HepG2 (cell line): ENCODE data around the gene PLA2R1.

ENCODE experiments used
- ZNF160 ChIP-seq: sonication (generic); formaldehyde crosslinking; IDR thresholded peaks from 2 replicates; pipeline ENCODE4 v1.8.0; 2022; ENCODE audit warnings: mild to moderate bottlenecking, inconsistent platforms, missing genetic modification reagents
- ZNF234 ChIP-seq: sonication (generic); formaldehyde crosslinking; conservative IDR thresholded peaks from 2 replicates; pipeline ENCODE4 v1.5.1; 2020; ENCODE audit warnings: mild to moderate bottlenecking, missing genetic modification reagents

DNA sequence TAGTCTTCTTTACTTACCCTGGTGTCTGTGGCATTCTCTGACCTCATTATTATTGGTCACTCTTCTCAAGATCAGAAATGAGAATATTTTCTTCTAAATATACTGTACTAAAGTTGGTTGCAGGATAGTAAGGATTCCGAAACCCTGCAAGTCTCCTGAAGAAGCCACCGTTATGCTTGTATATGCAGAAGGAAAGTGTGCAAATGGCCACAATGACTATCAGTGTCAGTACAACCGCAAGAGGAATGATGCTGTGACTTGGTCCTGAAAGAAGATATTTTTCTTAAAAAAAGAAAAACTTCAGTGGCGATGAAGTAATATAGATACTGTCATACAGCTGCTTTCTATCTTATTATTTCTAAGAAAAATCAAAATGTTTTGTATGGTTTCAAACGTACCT is 120.7 kb downstream of the PLA2R1 start:
- TF ChIP-seq ZNF160 (CRISPR knock-in tag) (no peak), ZNF234 (CRISPR knock-in tag) (no peak)
